Measurements from ENCODE around the gene TIE1.

Gene TIE1

DNA sequence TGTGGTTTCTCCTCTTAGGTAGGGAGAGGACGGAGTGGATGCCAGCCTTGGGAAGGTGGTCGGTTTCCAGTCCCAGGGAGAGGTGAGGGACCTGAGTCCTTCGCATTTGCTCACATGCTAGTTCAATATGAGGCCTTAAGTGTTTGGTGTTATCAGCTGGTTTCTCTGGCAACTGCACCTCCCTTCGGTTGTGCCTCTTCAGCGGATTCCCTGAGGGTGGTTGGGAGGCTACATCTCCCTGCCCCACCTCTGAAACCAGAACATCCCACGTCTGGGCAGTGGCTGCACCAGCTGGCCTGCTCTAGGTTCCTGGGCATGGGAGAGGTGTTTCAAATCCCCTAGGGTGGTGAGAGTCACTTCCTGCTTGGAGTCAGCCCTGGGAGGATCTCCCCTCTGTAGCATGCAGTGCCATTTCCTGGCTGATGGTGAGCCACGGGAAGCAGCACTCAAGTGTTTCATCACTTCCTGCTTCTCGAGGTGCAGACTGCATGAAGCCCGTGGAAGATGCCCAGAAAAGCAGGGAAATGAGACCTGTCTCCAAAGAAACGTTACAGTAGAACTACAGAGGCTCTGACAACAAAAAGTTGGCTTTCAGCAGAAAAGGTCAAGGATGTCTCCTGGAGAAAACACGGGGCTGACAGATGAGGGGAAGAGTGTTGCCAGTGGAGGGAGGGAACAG, 26.5 kb upstream of the TIE1 start:
- peak; percentile 60 for DNase-seq

DNA sequence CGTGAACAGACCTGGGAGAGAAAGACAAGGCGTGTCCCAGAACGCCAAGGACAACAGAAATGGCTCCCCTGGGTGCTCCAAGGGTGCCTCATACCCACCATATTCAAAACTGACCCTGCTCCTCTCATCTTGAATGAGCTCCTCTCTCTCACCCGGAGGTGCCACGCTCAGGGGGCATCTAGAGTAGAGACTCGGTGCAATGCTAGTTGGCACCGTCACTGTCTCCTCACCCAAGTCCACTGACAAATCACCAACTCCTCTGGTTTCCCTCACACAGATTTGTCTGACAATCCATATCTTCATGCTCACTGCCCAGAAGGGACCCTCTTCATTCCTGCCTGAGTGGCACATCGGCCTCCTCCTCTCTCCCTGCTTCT, 26.0 kb upstream of the TIE1 start:
- DNase-seq = no peak

DNA sequence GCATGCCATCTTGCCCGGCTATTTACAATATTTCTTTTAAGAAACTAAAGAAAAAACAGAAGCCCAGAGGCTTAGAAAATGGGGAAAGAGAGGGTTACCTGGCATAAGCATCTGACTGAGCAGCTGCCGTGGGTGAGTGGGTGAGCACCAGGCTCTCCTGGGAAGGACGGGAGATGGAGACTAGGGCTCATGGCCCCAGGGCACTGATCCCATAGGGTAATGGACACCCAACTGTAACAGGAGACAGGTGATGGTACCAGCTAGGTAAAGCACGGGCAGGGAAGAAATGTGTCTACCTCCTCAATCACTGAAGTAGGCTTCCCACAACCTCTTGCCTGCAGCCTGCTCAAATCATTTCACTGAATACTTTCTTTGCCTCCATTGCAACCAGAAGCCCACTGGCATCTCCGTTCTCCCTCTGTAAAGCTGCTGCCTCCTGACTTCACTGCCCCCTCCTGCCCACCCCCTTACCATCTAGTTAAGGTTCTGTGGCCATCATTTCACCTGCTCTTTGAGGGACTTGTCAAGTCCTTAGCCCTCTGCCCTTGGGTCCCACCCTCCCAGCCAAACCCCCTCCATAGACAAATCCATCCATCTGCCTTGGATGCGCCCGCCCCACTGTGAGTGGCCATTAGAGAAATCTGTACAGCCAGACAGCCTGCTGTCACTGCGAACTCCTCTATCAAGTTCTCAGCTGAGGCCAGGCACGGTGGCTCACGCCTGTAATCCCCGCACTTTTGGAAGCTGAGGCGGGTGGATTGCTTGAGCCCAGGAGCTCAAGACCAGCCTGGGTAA, 24.8 kb upstream of the TIE1 start:
- DNase-seq = no peak

DNA sequence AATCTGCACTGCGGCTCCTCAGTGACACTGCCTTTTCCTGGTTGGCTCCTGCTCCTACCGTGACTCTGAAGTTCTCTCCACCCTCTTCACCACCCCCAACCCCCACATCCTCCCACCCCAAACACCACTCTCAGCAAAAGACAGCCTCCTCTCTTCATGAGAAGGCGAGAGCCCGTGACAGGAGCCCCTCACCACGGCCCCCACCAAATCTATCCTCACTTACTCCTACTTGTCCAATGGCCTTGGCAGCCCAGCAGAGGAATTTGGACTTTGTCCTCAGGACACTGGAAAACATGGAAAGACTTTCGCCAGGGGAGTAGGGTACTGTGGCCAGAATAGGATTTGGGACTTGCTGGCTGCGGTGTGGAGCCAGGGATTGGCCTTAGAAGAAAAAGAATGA, 24.1 kb upstream of the TIE1 start:
- DNase-seq = no peak

DNA sequence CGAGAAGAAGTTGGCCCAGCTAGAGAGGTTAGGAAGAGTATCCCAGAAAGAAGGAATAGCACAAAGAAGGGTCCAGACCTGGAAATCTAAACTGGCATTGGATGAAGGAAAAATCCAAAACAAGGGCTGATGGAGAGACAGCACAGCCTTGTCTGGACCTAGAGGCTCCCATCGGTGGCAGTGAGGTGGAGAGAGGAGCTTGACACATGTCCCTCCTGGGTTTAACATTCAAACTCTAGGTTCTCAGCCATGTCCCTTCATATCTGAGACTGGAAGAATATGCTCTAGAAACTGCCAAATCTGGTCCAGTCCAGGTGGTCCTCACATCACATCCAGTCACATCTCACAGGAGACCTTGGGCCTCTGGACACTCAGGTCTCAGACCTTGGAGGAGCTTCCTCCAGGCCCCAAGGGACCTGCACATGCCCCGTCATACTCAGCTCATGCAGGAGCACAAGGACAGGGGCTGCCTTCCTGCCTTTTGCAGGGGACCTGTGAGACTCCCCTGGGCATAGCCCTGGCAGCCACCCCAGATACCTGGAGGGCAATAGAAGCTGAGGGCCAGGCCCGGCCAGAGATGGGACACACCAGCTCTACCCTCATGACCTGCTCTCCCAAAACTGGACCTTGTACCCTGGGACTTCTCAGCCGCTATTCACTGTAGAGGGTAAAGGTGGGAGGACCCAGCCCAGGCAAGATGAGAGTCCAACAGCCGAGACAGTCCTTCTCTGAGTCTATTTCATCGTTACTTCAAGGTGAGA, 23.5 kb upstream of the TIE1 start:
- DNase-seq = no peak

DNA sequence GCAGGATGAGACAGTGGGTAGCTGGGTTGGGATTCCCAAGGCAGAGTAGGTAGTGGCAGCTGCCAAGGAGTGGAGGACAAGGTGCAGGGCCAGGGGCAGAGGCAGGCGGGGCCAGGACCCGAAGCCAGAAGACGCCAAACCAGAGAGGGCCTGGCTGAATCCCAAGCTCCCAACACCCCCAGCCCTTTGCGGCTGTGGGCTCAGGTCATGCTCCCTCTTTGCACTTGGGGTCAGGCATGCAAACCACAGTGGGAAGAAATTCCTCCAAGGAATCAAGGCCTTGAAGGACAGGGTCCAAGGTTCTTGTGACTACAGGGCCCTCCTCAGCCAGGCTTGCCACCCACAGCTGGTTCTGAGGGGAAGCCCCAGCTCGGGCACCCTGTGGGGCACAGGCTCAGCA, 21.6 kb upstream of the TIE1 start:
- no peak for DNase-seq

DNA sequence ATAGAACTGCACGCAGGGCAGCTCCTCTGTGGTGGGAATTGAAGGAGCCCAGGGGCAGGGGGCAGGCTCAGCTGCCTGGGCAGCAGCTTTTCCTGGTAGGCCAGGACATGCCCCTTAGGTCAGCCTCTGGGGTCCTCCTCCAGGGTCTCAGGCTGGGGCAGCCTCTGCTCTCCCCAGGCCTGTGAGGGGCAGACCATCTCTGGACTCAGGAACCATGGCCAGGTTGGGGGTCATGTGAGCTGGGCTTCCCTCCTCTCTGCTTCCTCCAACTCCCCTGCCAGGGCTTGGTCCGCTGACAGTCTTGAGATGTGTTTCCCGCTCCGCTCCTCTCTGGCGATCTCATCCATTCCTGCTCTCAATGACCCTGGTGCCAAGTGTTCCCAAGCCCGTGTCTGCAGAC, 21.1 kb upstream of the TIE1 start:
- DNase-seq = no peak

DNA sequence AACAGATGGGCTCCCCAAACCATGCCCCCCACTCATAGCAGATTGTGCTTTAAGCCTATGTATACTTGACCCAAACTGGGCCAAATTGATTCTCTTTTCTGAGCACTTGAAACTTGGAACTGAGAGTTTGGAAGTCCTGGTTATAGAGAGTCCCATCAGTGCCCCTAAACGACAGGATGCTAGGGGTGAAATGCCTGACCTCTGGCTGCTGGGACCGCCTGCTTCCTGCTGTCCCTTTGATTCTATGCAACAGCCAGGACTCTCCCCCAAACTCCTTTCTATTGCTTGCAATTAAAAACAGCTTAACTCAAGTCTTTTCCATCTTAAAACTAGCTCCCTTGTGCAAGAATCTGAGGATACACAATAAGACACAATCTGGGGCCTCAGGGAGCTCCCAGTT, 20.1 kb upstream of the TIE1 start:
- no peak for DNase-seq

DNA sequence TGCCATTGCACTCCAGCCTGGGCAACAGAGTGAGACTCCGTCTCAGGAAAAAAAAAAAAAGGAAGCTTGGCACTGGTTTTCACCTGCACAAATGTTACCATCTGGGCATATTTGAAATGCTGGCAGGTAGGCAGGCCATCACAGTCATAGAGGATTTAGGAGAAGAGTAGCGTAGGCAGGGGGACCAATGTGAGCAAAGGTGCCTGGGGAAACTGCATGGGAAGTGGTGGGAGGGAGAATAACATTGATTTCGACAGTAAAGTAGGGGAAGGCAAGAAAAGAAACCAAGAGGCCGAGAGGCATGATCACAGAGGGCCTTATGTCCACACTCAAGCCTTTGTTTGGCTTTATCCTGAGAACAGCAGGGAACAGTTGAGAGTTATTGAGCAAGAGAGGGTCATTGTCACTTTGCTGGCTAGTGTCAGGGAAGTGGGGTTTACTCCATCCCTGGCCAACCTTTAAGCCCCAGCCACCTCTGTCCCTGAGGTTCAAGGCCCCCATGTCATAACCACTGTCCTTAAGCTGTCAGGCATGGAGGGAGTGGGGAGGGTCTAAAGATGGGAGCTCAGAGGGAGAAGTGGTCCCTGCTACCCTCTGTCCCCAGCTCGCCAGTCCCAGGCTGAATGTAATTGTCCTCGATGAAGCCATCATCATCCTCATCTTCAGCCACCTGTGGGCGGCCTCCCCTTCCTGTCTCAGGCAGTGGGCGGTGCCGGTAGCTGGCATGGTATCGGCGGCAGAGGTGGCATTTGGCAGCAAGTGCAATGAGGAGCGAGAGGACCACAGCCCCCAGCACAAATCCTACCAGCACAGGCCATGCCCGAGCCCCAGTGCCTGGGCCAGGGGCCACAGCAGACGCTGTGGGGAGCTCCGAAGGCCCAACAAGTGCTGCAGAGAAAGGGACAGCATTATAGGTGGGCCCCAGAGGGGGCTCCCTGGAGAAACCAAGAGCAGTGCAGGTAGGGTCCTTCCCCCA, 18.3 kb upstream of the TIE1 start:
- no peak for DNase-seq

DNA sequence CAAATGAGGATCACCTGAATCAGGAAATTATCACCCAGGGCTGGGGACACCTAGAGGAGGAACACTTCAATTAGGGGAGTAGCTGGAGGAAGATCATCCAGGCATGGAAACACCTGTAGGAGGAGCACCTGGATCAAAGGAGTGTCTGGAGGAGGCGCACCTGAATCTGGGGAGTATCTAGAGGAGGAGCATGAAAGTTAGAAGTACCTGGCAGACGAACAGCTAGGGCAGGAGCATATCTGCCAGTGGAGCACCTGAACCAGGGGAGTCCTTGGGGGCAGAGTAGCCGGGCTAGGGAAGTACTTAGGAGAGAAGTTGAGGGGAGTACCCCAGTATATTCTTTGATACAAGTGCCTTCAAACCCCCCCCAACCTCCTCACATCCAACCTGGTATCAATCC, 16.7 kb upstream of the TIE1 start:
- no peak for DNase-seq

DNA sequence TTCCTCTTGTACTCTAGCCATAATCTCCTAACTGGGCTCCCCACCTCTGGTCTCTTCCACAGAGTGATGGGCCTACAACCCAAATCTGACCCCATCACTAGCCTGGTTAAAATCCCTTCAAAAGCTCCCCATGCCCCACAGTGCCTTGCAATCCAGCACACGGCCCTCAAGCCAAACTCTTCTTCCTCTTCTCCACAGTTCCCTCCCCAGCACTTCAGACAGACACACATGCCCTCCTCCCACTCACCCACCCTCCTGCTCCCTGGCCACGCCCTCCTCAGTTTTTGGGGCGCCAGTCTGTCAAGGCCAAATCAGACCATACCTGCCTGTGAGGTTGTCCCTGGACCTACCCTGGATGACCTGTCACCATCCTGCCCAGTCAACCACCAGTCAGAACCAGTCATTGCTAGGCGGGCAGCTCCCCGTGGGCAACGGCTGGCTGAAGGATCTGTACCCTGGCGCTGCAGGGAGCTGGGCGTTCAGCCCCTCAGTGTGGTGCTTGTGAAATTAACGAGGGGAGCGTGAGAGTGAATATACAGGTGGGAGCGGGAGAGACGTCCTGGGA, 16.2 kb upstream of the TIE1 start:
- no peak for DNase-seq

DNA sequence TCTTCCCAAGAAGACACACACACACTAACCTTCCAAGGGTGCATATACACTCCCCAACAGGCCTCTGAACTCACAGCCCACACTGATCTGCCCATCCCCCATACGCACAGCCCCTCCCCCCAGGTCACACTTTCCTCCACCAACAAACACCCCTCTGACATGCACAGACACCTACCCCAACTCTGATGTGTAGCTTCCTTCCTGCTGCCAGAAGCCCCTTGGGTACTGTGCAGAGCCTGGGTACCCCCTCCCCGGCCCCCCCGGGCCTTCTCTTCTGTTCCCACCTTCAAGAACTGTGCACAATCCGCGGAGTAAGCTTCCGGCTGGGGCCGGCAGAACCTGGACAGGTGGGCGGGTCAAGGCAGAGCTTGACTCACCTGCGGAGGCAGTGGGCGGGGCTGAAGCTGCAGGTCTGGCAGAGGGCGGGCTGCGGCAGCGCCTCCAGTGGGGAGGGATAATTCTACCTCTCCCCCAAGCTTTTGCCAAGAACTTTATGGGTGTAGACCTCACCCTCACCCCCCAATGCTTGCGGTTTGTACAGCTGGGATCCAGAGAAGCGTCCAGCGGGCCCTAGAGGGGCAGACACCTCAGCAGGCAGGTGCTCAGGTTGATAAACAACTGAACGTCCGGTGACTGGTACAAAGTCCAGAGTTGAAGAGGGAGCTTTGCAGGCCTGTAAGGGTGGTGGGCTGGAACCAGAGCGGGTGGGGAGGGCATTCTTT, 15.4 kb upstream of the TIE1 start, which contains the start of gene C1orf210:
Gene C1orf210 (minus strand): TSS at position 313 of the 722 bp plus-strand sequence. CDS start 2,311 bp downstream, outside the sequence.
- peak; percentile 15 for DNase-seq

DNA sequence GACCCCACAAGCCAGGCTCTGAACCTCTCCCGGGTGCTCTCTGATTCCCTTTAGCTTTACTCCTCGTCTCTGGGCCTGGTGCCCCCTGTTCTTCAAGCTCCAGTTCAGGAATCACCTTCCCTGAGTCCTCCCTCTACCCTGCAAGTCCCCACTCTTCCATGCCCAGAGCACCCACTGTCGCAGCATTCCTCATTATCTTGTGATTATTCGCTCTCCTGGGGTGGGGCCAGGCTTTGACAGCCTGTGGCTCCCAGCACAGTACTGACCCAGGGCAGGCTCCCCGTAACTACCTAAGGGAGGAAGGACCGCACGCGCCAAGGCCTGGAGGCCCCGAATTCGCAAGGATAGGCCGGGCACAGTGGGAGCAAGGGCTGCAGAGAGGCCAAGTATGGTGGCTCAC, 14.7 kb upstream of the TIE1 start:
- DNase-seq = no peak

DNA sequence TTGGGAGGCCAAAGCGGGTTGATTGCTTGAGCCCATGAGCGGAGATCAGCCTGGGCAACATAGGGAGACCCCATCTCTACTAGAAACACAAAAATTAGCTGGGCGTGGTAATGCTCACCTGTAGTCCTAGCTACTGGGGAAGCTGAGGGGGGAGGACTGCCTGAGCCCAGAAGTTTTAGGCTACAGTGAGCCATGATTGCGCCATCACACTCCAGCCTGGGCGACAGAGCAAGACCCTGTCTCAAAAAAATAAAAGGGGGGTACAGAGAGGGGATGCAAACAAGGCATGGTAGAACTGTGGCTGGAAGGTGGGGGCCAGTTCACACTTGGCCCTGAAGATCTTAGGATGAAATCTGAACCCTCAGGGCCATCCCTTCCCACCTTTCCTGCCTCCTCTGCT, 14.2 kb upstream of the TIE1 start:
- DNase-seq = no peak

DNA sequence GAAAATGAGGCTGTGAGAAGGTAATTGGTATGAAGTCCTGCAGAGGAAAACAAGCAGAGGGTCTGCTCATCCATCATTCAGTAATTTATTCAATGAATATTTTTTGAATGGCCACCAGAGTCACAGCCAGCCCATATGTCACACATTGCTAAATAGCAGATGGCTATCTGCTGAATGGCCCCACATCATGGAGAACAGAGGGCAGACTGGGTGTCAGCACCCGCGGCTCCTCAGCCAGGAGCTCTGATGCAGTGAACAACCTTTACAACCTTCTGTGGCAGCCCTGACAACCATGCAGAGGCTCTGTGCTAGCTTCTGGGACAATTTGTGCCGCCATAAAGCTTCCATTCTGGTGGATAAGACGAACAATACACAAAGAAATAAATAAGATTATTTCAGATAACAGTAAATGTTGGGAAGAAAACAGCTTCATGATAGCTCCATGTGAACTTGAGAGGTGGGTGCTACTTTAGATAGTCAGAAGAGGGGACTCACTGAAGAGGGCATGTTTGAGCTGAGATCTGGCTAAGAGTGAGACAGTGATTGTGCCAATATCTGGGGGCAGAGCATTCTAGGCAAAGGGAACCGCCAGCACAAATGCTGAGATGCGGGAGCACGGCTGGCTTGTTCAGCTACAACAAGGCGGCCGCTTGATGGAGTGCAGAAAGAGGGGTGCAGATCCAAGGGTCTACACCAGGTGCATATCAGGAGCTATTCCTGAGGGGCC, 12.6 kb upstream of the TIE1 start:
- DNase-seq = no peak

DNA sequence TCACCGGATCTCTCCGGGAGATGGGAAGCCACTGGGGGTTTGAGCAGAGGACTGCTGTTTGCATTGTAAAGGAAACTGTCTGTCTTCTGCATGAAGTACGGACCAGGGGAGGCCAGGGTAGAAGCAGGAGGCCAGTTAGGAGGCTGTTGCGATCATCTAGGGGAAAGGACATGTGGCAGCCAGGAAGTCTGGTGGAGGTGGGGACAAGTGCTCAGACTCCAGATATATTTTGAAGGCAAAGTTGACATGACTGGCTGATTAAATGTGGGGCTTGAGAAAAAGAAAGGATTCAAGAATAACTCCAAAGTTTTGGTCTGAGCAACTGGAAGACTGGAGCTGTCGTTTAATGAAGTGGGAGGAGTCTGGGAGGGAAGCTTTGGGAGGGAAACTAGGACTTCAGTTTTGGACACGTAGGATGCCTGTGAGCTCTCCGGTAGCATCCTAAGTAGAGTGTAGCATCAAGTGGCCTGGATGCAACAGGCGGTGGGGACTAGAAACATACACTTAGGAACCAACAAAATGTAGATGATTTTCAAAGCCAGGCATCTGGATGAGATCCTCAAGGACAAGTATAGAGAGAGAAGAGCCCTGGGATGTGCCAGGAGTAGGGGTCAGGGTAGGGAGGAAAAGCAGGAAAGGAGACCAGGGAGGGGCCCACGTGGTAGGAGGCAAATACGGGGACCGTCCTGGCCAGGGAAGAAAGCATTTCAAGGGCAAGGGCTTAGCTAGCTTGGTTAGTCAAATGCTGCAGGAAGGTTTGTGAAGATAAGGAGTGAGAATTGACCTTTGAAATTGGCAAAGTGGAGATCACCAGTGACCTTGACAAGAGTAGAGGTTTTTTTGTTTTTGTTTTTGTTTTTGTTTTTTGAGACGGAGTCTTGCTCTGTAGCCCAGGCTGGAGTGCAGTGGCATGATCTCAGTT, 11.7 kb upstream of the TIE1 start:
- no peak for DNase-seq

DNA sequence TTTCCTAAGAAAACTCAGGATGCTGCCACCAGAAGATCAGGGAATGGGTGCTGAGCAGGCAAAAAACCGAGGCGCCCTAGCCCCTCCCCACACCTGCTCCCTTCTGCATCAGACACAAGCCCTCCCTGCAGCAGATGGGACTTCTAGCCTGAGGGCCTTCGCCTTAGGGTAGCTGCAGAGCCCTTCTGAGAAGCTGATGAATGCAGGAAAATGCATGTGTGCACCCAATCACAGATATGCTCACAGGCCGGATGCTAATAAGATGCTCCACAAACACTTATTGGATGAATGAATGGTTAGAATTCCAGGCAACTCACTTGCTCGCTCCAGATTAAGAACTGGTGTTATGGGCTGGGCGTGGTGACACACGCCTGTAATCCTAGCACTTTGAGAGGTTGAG, 8.6 kb upstream of the TIE1 start:
- no peak for DNase-seq

DNA sequence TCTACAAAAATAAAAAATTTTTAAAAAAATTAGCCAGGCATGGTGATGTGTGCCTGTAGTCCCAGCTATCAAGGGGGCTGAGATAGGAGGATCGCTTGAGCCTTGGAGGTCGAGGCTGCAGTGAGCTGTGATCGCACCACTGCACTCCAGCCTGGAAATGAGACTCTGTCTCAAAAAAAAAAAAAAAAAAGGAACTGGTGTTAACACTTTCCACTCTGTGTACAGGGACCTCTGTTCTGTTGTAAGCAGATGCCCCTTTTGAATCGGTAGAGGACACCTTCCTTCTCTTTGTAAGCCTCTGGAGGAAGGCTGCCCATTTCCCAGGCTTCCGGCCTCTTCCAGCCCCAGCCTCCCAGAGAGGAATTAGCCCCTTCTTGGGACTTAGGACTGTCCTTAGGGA, 8.1 kb upstream of the TIE1 start:
- no peak for DNase-seq

DNA sequence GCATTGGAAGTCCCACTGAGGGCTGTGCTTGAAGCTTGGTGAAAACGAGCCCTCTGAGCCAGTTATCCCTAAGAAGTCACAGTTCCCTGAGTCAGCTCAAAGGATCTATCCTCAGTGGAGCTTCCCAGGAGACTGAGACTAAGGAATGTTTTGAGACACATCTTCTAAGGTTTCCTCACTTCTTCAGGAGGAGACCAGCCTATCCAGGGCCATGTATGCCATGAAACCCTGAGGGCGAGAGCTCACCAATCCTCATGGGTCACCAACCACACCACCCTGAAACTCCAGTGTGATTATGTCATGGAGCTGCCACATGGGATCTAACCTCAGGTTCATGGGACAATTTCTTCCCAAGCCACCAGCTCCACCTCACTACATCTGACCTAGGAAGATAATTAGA, 7.6 kb upstream of the TIE1 start:
- no peak for DNase-seq

All from CD4-positive, alpha-beta T cell treated with Interleukin-6 for 4 hours (primary cell).